Gastroesophageal sphincter (tissue), 3 donors: ENCODE results near the gene SLC24A3.

ENCODE experiments used
- CTCF ChIP-seq, 4 experiments: fragments of 200-600 bp in 2 of 4; fragments of 450-650 bp in 2 of 4; sonication (generic) in 1 of 4; IDR thresholded peaks; one replicate each; pipeline ENCODE4 v1.5.1; 2017 to 2019; ENCODE audit warnings: antibody characterized with exemption in 4 of 4, mild to moderate bottlenecking in 2 of 4, moderate library complexity in 2 of 4
- EP300 ChIP-seq: sonication (generic); formaldehyde crosslinking; IDR thresholded peaks from one replicate; pipeline ENCODE4 v1.6.1; 2017; ENCODE audit warnings: antibody characterized with exemption, mild to moderate bottlenecking
- POLR2A ChIP-seq, 2 donors: fragments of 450-650 bp; IDR thresholded peaks; one replicate each; pipeline ENCODE4 v1.6.1; 2017; ENCODE audit warnings: antibody characterized with exemption in 2 of 2, mild to moderate bottlenecking in 2 of 2, moderate library complexity in 1 of 2
- POLR2AphosphoS5 ChIP-seq: sonication (generic); formaldehyde crosslinking; IDR thresholded peaks from one replicate; pipeline ENCODE4 v1.6.1; 2017; ENCODE audit warnings: antibody characterized with exemption

- TF ChIP-seq POLR2A (IDR thresholded peaks at IDR 0.05) (no peak), CTCF (IDR thresholded peaks at IDR 0.05) (no peak), EP300 (no peak), POLR2AphosphoS5 (no peak)
These were observed 195.3 kb downstream of the SLC24A3 start for GRCh38 chr20:19407736-19408135.
